Activated T-helper 1 cell treated with Interleukin-2 at 50 U/mL for 16 hours (primary cell): ENCODE measurements around the gene ASXL3.

Source experiments
- DNase-seq: peaks from one replicate; pipeline ENCODE4 v3.0.0-alpha.2; 2020; ENCODE audit warnings: low read depth

Gene ASXL3

DNA sequence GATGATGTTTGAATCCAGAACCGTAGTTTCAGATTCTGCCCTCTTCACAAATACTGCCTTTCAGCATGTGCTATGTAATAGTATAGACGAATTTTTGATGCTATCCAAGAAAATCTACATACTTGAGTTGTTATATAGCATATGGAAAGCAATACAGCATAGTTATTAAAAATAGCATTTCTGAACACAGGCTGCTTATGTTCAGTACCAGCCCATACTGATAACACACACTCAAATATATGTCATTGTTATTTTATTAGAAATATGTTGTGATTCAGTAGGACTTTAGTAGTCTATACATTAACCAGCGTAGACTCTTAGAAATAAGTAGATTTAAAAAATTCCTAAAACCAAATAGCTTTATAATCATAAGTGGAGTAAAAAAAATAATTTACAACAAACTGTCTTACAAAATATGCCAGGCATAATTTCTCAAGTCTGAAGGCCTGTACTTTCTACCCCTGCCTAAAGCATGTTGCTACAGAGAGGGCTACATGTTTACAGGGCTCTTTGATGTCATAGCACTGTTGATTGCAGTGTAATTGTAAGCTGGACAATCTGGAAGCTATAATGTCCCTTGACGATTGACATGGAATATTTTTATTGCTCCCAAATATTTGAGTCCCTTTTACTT lies 86.3 kb downstream of the ASXL3 start:
- no peak for DNase-seq

DNA sequence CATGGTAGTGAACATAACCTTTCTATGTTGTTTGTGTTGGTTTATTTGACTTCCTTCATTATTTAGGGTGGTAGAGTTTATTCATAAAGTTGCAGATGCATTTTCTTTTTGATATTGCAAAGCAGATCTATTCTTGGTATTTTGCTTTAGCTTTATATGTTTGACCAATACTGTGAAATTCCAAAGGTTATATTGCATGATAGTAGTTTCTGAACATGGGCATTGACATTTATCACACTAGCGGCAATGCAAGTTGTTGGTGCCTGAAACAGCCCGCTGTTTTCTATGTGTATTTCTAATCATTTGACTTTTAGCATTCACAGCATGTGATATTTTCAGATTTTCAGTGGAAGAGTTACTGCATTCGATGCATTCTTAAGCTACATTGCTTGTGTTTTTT lies 87.2 kb downstream of the ASXL3 start:
- no peak for DNase-seq

DNA sequence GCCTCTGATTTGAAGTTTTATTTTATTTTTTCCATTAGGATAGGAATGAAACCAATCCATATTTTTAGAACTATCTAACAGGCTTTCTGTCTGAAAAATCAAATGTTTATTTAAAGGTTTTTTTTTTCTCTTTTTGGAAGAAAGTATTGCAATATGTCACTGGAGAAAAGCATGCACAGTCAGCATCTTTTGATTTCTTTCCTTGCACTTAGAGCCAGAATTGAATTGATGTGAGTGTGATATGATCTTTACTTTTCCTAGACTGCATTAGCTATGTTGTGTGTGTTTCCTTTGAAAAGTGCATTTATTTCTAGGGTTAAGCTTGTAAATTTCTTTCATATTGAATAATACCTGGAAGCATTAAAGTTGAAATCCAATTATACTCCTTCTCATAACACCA lies 87.6 kb downstream of the ASXL3 start:
- no peak for DNase-seq

DNA sequence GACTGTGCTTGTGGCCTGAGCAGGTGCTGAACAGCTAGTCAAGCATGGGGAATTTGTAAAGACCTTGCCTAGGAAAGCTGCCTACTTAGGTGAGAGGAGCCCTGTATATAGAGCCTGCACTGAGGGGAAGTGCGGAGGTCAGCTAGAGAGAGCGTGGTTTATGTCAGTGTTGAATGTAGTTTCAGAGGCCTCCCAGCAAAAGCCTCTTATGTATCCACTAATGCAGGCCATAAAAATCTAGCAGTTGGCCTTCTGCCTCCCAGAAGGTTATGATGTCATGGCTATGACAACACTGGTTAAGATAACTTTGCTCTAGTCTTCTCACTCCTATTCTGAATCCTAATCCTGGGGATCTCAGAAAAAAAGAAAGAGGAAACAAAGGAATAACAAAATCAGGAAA lies 88.9 kb downstream of the ASXL3 start:
- DNase-seq: no peak

DNA sequence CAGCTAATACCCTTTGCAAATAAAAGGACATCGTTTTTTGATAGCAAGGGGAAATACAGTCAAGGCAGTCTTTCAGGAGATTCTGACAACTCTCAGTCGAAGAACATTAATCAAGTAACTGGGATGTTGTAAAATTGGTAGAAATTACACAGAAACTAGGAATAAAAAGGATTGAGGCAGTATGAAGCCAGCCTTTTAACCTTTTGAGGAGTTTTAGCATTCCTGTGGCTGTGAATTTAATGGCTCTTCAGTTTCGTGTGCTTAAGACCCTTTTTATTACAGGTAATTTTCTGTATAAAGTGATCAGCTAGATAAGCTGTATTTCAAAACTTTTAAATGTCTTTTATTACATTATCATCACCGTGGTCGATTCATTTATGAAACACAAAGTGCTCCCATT lies 91.6 kb downstream of the ASXL3 start:
- no peak for DNase-seq

DNA sequence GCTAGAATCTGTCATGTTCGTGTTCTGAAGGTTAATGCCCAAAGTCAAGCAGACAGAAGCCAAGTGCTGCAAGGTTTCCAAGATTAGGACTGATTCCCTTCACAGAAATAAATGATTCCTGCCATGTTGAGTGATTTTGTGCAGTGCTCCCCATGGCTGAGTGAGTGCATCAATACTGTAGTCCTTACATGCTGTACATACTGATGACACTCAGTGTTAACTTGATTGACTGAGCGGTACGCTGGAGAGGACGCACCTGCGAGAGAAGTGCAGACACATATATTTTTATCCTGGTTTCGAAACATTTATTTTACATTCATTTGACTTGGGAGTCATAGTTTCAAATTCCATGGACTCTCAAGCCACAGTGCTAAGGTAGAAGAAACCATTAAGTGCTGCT lies 92.0 kb downstream of the ASXL3 start:
- DNase-seq: no peak

DNA sequence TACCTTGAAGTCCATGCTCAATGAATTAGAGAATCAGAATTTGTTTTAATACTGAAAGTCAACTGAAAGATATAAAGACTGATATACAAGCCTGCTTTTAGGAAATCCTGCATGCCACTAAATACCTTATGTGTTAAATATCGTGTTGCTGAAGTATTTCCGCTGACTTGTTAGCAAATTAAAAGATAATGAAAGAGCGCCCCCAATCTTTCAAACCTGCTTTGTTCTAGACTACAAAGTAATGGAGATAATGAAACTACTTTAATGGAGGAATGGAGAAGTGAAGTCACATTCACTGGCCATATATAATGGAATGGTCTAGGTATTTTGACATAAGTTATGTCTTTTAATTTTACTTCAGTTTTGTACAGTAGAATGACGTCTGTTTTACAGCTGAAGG lies 95.7 kb downstream of the ASXL3 start:
- no peak for DNase-seq

DNA sequence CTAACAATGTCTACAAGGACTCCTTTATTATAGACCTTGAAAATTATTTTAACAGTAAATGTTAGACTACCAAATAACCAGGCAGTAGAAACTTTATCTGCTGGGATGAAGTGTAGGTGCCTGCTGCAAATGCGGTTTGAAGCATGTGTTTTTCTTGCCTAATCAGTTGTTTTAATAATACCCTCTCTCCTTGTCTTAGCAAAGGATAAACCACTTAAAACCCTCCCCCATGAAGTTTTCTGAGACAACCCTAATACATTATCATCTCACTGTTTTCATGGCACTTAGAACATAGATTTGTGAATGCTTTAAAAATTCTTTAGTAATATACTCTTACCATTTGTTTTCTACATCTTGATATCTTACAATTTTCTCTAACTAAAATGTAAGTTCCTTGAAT lies 98.6 kb downstream of the ASXL3 start:
- DNase-seq: no peak

DNA sequence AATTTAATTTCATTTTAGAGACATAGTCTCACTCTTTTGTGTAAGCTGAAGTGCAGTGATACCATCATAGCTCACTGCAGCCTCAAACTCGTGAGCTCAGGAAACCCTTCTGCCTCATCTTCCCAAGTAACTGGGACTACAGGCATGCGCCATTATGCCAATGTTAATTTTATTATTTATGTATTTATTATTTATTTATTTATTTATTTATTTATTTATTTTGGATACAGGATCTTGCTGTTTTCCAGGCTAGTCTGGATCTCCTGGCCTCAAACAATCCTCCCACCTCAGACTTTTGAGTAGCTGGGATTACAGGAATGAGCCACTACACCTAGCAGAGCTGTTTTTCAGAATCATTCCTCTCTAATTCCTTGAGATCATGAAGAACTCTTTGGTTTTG lies 99.9 kb downstream of the ASXL3 start:
- DNase-seq: no peak

DNA sequence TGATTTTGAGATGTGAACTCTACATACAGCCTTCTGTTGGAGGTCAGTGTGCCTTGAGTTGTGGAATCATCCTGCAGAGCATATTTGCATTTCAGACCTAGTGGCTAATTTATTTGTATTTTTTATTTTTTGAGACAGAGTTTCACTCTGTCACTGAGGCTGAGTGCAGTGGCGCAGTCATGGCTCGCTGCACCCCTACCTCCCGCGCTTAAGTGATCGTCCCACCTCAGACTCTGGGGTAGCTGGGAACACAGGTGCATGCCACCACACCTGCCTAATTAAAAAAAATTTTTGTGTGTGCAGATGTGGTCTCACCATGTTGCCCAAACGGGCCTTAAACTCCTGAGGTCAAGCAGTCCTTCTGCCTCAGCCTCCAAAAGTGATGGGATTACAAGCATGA lies 104.4 kb downstream of the ASXL3 start:
- no peak for DNase-seq

DNA sequence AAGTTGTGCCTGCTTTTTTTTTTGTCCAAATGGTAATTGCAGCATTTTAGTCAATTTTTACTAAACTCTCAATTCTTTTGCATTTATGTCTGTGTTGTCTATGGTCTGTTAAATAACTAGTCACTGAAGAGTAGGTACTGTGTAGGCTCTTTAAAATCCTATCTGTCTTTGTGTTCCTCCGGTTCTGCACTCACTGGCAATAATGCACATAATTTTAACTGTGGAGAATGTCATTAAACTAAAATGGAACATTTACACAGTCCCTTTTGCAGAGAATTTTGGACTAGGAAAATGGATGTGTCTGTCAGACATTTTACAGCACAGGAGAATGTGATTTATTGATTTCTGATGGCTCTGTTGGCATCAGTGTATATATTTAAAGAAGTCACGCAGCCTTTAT lies 116.6 kb downstream of the ASXL3 start:
- no peak for DNase-seq

DNA sequence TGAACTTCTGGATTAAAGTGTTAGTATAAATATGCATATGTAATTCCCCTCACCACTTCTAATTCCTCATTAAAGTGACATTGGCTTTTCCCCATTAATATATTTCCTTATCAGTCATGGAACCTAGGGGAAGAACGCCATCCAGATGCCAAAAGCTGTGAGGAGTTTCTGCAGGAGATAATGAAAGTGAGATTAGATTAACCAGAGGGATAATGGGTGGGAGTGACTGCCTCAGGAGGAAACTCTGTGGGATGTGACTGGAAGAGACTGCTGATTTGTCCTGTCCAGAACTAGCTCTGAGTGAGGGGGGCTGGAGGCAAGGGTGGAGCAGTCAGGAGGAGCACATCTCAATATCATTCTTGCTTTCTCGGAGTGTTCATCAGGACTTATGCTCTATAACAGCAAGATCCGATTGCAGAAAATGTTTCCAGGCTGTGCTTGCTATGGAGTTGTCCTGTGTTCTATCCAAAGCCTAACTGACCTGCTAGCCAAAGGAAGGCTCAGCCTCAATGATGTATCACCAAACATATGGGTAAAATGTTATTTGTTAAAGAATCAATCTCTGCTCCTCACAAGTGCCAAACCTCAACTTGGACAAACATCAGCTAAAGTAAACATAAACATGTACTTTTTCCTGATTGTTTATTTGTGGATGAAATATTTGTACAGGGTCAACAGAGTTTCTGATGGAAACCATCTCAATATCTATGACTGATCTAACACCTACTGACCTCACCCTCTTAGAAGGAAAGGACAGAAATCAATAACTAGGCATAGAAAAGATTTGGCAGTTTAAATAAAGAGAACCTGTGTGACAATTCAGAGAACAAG lies 118.5 kb downstream of the ASXL3 start:
- DNase-seq: no peak

DNA sequence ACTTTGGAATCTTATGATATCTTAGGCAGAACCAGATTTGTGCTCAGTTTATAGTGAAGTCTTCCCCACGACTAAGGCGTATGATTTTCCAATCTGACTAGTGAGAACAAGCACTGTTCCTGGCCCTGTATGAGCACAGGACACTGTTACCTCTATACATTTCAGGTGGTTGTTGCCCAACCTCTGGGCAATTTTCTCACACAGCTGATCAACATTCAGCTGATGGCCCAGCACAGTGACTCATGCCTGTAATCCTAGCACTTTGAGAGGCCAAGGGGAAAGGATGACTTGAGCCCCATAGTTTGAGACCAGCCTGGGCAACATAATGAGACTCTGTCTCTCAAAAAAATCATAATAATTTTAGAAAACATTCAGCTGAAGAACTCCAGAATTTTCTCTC lies 119.5 kb downstream of the ASXL3 start:
- DNase-seq: no peak

DNA sequence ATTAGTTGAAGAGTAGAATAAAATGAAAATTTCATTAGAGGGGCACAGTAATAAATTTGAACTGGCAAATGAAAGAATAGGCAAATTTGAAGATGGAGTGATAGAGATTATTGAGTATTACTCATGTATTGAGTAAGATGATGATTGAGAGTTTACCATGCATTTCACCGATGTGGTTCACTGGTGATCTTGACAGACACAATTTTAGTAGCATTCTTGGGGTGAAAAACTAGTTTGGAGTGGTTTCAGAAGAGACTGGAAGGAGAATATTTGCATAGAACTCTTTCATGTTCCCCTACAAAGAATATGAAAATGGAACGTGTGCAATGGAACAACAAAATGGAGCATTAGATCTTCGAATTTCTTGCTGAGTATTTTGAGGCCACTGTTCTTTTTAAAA lies 121.4 kb downstream of the ASXL3 start:
- DNase-seq: no peak

DNA sequence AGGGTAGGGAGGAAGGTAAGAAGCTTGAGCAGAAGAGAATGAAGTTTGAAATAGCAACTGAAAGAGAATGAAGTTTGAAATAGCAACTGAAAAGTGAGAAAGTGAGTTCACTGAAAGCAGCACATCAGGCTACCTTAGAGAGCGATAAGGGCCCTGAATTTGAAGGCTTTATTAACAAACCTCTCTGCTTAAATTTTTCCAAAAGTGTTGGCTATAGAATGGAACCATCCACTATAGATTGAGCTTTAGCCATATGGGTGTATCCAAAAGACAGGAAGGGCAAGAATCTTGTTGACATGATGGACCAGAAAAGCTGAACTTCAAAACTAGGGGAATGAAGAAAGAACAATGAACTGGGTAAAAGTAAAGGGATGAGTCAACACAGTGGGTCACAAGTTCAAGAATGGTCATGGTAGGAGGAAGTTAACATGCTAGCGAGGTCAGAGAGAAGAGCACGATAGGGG lies 122.5 kb downstream of the ASXL3 start:
- no peak for DNase-seq

DNA sequence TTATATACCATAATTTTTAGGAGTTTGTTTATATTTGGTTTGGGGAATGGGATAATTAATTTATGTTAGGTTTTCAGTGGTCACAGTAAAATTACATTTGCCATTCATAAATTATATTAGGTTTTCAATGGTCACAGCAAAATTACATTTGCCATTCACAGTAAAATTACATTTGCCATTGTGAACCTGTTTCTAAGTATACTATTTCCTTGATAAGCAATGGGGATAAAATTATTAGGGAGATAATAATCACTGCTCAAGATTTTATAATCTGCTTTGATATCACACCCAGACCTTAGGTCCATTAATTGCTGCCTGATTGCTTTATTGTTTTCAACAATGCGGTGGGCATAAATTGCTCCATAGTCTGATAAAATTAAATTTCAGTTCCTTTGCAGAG lies 124.6 kb downstream of the ASXL3 start:
- no peak for DNase-seq

DNA sequence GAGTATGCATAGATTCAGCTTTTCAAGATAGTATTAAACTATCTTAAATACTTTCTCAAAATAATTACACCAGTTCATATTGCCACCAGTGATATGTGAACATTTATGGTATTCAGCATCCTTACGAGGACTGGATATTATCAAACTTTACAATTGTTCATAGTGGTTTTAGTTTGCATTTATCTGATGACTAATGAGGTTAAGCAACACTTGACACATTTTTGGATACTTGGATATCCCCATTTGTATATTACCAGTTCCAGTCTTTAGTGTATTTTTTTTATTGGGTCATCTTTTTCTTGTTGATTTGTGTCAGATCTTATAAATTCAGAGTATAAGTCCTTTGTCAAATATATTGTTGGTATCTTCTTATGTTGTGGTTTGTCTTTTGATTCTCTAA lies 128.4 kb downstream of the ASXL3 start:
- DNase-seq: no peak

DNA sequence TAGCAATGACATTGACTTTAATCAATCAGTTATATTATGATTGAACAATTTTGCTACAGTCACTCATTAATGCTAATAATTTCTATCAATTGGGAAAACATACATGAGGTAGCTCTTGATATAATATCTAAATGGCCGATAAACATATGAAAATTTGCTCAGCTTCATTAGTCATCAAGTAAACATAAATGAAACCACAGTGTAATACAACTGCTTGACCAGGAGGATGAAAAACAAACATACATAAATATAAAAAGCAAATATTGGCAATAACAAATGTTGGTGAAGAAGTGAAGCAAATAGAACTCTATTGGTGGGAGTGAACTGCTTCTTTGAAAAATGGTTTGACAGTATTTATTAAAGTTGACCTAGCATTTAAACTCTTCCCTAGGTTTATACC lies 130.9 kb downstream of the ASXL3 start:
- no peak for DNase-seq

DNA sequence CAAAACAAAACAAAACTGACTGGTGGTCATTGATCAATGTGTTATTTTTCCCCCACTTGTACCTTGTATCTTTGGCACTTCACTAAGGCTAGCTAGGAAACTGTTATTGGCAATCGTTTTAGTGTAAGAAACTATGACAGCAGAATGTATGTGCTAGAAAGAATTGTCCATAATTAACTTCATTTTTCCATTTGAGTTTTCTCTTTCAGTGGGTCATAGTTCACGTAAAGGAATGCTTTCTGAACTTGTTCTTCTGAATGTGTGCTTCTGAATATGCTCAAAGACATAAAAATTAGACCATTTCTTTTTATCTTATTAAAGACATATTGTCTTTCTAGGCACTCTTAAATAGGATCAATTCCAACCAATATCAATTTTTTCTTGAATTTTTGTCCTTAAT lies 132.2 kb downstream of the ASXL3 start:
- no peak for DNase-seq

DNA sequence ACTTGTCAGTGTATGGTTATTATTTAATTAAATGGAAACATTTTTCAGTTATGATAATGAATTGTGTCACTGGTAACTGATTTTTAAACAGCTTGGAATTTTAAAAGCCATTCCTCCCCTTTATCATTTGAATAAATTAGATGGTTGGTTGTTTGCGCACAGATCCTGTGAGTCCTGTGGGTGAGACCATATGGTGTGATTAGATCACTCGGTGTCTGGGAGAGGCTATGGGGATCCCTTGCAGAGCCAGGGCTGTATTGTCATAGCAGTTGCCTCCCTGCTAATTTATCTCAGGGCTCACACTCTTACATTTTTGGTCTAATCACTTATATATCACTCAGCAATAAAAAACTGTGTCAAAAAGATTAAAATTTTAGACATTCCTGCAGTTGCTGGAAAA lies 133.5 kb downstream of the ASXL3 start:
- no peak for DNase-seq

DNA sequence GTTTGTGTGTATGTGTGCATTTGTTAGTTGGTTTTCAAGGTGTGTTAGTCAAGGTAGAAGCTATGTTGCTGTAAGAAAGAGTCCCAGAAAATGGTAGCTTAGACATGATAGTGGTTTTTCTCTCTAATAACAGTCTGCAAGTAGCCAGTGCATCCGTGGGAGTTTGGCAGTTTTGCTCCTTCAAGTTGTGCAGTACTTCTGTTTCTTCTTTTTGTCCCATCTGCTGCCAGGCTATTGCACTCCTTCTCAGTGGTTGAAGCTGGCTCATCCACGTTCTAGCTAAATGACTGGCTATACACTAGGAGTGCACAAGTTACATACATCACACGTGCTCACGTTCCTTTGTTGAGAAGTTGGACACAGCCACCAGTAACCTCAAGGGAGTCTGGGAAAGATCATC lies 134.7 kb downstream of the ASXL3 start:
- DNase-seq: no peak

DNA sequence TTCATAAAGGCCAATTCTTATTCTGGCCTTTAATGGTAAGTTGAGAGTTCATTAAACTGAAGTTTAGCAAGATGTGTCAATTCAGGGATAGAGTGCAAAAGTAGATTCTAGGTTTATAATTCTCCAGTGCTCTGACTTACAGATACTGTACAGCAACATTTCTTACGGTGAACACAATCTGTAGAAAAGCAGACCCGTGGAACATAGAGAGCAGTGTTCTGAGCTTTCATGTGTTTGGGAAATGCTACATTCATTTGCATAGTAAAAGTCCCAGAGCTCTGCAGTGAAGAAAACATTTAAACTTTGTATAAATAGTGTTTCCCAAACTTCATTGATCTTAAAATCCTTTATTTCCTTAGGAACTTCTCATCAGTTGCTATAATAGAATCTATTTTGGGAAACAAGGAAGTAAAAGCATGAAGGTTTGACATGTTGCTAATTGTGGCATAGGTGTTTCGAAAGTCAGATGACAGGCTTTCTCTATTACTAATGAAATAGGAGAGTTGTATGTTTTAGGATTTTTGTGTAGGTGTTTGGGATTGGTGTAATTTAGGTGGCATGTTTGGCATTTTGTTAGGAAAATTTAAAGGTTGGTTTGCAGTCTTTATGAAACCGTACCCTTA lies 138.2 kb downstream of the ASXL3 start:
- DNase-seq: no peak

DNA sequence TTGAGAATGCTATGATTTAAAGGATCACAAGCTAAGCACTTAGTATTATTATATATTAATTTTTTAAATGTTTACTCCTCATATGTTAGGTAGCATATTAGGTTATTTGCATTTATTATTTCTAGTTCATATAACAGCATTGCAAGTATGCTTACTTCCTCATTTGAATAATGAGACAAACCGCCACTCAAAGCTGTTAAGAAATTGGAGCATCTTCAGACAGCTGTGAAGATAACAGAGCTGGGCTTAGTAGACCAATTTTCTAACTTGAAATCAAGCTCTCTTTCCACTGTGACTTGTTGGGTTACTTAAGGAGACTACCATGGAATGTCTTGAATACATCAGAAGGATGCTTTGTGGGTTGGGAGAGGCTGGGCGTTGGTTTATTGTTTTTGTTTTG lies 139.3 kb downstream of the ASXL3 start:
- DNase-seq: no peak

DNA sequence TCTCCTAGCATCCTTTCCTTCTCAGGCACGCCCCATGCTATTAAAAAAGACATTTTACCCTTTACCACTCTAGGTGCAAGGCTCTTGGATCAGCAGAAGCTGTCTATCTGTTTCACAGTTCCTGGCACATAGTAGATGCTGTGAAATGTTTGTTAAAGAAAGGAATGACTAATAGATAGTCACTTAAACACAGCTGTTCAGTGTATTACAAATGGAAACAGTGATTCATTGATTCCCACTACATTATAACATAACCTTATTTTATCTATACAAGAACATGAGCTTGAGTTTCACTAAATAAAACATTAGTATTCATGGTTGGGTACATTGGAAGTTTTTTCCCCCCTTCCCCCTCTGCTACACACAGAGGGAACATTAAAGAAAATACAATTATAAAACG lies 142.1 kb downstream of the ASXL3 start:
- DNase-seq: no peak
